HFFc6 (cell line): ENCODE measurements around the gene APBA3. TPM values are rescaled to one million over a fixed set of nuclear protein-coding genes. Genes with fewer than 3 reads are reported as not detected.

ENCODE experiments used
- DNase-seq: peaks from one replicate; pipeline ENCODE4 v3.0.0-alpha.2; 2018
- H3K27ac Mint-ChIP-seq: 2 replicates; pipeline ENCODE4 v1.8.0; 2020; ENCODE audit warnings: mild to moderate bottlenecking, mixed read lengths
- H3K27me3 Mint-ChIP-seq: 2 replicates; pipeline ENCODE4 v1.8.0; 2021; ENCODE audit warnings: mild to moderate bottlenecking, moderate library complexity, mixed read lengths; ENCODE audit not compliant: insufficient read depth
- H3K36me3 Mint-ChIP-seq: 2 replicates; pipeline ENCODE4 v1.8.0; 2021; ENCODE audit warnings: low read depth, mixed read lengths
- H3K4me1 Mint-ChIP-seq: 2 replicates; pipeline ENCODE4 v1.8.0; 2020; ENCODE audit warnings: low read depth, mixed read lengths
- H3K4me3 Mint-ChIP-seq: 2 replicates; pipeline ENCODE4 v1.8.0; 2020; ENCODE audit warnings: mild to moderate bottlenecking, moderate library complexity, mixed read lengths
- H3K9me3 Mint-ChIP-seq: 2 replicates; pipeline ENCODE4 v1.8.0; 2020; ENCODE audit warnings: mild to moderate bottlenecking, mixed read lengths
- CTCF ChIP-seq: fragments of 200-600 bp; sonication (generic); IDR thresholded peaks from 2 replicates; pipeline ENCODE4 v1.5.0; 2021; ENCODE audit warnings: antibody characterized with exemption, mild to moderate bottlenecking
- total RNA-seq, 6 experiments: library from RNA; stranded (reverse); fragmentation: NEBNext Ultra II Directional; extraction: Animal tissue kit (Norgen Biotek cat#: 25700); gene quantifications; 2 replicates in 1 of 6; 3 replicates in 5 of 6; pipeline ENCODE4 v1.2.3, GENCODE V29; 2021

The APBA3 gene
- total RNA-seq, 6 experiments from 2014 or later: 9.1 to 13.8 (median 10.4) TPM

- no peak overlapping the region for H3K27ac Mint-ChIP-seq
- TF ChIP-seq CTCF: no peak
- no peaks in the 10 kb centered on the region for H3K9me3 Mint-ChIP-seq
- DNase-seq: no peak
- no peaks in the 10 kb centered on the region; the same call in 1 of the 2 replicates for H3K36me3 Mint-ChIP-seq
- H3K4me1 Mint-ChIP-seq: no peaks in the 10 kb centered on the region
- no peak overlapping the region for H3K4me3 Mint-ChIP-seq
- H3K27me3 Mint-ChIP-seq: no peaks in the 10 kb centered on the region
These were observed 7.7 kb downstream of the APBA3 start for GRCh38 chr19:3753631-3754410.

- TF ChIP-seq CTCF: no peak
- no peak for DNase-seq
- Mint-ChIP-seq H3K4me3 (no peak overlapping the region), H3K9me3 (no peaks in the 10 kb centered on the region), H3K27ac (no peak overlapping the region), H3K36me3 (no peaks in the 10 kb centered on the region; the same call in 1 of the 2 replicates), H3K4me1 (no peaks in the 10 kb centered on the region), H3K27me3 (no peaks in the 10 kb centered on the region)
These were observed 9.0 kb downstream of the APBA3 start for GRCh38 chr19:3752492-3752891.

DNA sequence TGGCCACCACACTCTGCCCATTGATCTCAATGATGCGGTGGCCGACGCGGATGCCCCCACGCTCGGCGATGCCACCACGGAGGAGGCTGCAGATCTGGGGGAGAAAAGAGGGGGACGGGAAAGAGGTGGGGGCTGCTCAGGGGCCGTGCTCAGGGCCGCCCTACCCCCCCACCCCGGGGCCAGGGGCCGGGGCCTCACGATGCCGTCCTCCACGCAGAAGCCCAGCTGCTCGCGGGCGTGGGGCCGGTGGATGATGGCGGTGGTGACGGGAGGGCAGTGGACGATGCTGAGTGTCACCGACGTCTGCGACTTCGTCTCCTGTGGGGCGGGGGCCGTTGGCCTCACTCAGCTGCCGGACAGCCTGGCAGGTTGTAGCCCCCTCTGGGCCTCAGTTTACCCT lies 10.3 kb downstream of the APBA3 start:
- no peaks in the 10 kb centered on the region for H3K4me1 Mint-ChIP-seq
- no peaks in the 10 kb centered on the region; the same call in 1 of the 2 replicates for H3K36me3 Mint-ChIP-seq
- H3K27me3 Mint-ChIP-seq: peaks cover 2% of the 10 kb centered on the region; the same call in 1 of the 2 replicates
- no peak for DNase-seq
- H3K4me3 Mint-ChIP-seq: no peak overlapping the region
- no peaks in the 10 kb centered on the region for H3K9me3 Mint-ChIP-seq
- no peak overlapping the region for H3K27ac Mint-ChIP-seq
- no peak for TF ChIP-seq CTCF

DNA sequence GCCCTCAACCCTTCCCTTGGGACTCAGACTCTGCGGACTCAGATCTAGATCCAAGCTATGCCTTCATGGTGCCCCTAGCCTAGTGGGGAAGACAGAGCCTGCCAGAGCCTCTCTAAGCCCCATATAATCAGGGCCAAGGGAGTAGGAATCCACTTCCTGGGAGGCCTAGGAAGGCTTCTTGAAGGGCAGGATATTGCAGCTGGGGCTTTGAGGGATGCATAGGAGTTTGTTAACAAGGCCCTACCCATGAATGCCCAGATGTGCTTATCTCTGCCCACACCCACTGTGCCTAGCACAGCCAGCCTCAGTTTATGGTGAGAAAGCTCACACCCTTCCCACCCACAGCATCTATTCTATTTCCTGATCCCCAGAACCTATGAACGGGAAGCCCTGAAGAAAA lies 11.3 kb downstream of the APBA3 start:
- H3K4me3 Mint-ChIP-seq: no peak overlapping the region
- no peaks in the 10 kb centered on the region for H3K4me1 Mint-ChIP-seq
- no peak for TF ChIP-seq CTCF
- DNase-seq: no peak
- peaks cover 2% of the 10 kb centered on the region; the same call in 1 of the 2 replicates for H3K27me3 Mint-ChIP-seq
- no peaks in the 10 kb centered on the region for H3K9me3 Mint-ChIP-seq
- no peaks in the 10 kb centered on the region; the same call in 1 of the 2 replicates for H3K36me3 Mint-ChIP-seq
- no peak overlapping the region for H3K27ac Mint-ChIP-seq

GRCh38 chr19:3748965-3749364 lies 12.5 kb downstream of the APBA3 start:
- no peaks in the 10 kb centered on the region; the same call in 1 of the 2 replicates for H3K36me3 Mint-ChIP-seq
- no peak for TF ChIP-seq CTCF
- H3K27ac Mint-ChIP-seq: no peak overlapping the region
- no peaks in the 10 kb centered on the region for H3K4me1 Mint-ChIP-seq
- no peaks in the 10 kb centered on the region for H3K9me3 Mint-ChIP-seq
- no peak for DNase-seq
- no peak overlapping the region for H3K4me3 Mint-ChIP-seq
- peaks cover 2% of the 10 kb centered on the region; the same call in 1 of the 2 replicates for H3K27me3 Mint-ChIP-seq
